K562 (cell line): ENCODE measurements around the gene HS3ST1.

Source experiments
- ELF2 ChIP-seq: fragments of 250-450 bp; sonication (Bioruptor Pico); IDR thresholded peaks from 2 replicates; pipeline ENCODE4 v1.5.0; 2021; ENCODE audit warnings: mild to moderate bottlenecking
- GATA2 ChIP-seq: sonication (generic); formaldehyde crosslinking; IDR thresholded peaks from 2 replicates; pipeline ENCODE4 v1.4.0; 2020; ENCODE audit warnings: mild to moderate bottlenecking, missing genetic modification reagents
- POLR2AphosphoS5 ChIP-seq: IDR thresholded peaks from 2 replicates; pipeline ENCODE4 v1.6.1; 2011; ENCODE audit warnings: mild to moderate bottlenecking, low read depth, low read length, moderate library complexity; ENCODE audit not compliant: control insufficient read depth, insufficient read depth
- SMC3 ChIP-seq: conservative IDR thresholded peaks from 2 replicates; pipeline ENCODE4 v1.6.1; 2011; ENCODE audit warnings: low read depth, low read length, improper control_type of control experiment; ENCODE audit not compliant: insufficient read depth
- ZC3H4 ChIP-seq: sonication (generic); formaldehyde crosslinking; IDR thresholded peaks from 2 replicates; pipeline ENCODE4 v1.9.0; 2021; ENCODE audit warnings: missing genetic modification reagents, borderline replicate concordance
- ZNF274 ChIP-seq: IDR thresholded peaks from 2 replicates; pipeline ENCODE4 v1.6.1; 2011; ENCODE audit warnings: low read depth, mild to moderate bottlenecking, low read length, moderate library complexity, borderline replicate concordance
- TF ChIP-seq, protein P1 (sequence below): sonication (generic); formaldehyde crosslinking; IDR thresholded peaks from 2 replicates; pipeline ENCODE4 v1.8.0; 2023; ENCODE audit warnings: mild to moderate bottlenecking, missing genetic modification reagents
- TF ChIP-seq, protein P2 (sequence below): fragments of 250-450 bp; sonication (Bioruptor Pico); IDR thresholded peaks from 2 replicates; pipeline ENCODE4 v1.5.0; 2022; ENCODE audit warnings: mild to moderate bottlenecking
- TF ChIP-seq, protein P3 (sequence below): sonication (generic); formaldehyde crosslinking; IDR thresholded peaks from 2 replicates; pipeline ENCODE4 v1.8.1; 2023; ENCODE audit warnings: mild to moderate bottlenecking, missing genetic modification reagents
- TF ChIP-seq, protein P4 (sequence below), 3 experiments: IDR thresholded peaks in 2 of 3; conservative IDR thresholded peaks in 1 of 3; 2 replicates each; pipeline ENCODE4 v1.5.1; 2011 to 2012; ENCODE audit warnings: low read length in 3 of 3, mild to moderate bottlenecking in 3 of 3, control low read depth in 2 of 3, improper control_type of control experiment in 1 of 3, inconsistent platforms in 1 of 3, low read depth in 1 of 3, mixed read lengths in 1 of 3, moderate library complexity in 1 of 3; ENCODE audit not compliant: insufficient read depth in 2 of 3

DNA sequence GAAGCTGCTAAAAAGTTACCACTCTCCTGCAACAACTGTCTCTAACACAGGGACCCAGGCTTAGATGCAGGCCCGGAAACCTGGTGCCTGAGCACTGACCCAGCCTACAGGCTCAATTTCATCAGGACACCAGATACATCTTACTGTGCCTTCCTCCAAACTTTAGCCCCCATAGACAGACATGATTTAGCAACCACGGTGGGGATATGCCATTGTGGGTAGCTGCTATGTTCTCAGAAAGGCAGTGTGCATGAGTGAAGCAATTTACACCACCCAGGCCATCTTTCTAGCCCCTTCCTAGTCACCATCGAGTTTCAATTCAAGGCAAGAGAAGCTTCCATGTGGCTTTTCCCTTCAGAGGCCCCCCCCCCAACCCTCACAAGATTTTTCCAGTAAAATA lies 2.7 kb downstream of the HS3ST1 start:
- TF ChIP-seq ZC3H4 (no peak), SMC3 (no peak), GATA2 (CRISPR knock-in tag) (no peak), ELF2 (no peak), POLR2AphosphoS5 (no peak), ZNF274 (no peak)
- TF ChIP-seq, protein P1, sequence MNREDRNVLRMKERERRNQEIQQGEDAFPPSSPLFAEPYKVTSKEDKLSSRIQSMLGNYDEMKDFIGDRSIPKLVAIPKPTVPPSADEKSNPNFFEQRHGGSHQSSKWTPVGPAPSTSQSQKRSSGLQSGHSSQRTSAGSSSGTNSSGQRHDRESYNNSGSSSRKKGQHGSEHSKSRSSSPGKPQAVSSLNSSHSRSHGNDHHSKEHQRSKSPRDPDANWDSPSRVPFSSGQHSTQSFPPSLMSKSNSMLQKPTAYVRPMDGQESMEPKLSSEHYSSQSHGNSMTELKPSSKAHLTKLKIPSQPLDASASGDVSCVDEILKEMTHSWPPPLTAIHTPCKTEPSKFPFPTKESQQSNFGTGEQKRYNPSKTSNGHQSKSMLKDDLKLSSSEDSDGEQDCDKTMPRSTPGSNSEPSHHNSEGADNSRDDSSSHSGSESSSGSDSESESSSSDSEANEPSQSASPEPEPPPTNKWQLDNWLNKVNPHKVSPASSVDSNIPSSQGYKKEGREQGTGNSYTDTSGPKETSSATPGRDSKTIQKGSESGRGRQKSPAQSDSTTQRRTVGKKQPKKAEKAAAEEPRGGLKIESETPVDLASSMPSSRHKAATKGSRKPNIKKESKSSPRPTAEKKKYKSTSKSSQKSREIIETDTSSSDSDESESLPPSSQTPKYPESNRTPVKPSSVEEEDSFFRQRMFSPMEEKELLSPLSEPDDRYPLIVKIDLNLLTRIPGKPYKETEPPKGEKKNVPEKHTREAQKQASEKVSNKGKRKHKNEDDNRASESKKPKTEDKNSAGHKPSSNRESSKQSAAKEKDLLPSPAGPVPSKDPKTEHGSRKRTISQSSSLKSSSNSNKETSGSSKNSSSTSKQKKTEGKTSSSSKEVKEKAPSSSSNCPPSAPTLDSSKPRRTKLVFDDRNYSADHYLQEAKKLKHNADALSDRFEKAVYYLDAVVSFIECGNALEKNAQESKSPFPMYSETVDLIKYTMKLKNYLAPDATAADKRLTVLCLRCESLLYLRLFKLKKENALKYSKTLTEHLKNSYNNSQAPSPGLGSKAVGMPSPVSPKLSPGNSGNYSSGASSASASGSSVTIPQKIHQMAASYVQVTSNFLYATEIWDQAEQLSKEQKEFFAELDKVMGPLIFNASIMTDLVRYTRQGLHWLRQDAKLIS (CRISPR knock-in tag): no peak
- TF ChIP-seq, protein P2, sequence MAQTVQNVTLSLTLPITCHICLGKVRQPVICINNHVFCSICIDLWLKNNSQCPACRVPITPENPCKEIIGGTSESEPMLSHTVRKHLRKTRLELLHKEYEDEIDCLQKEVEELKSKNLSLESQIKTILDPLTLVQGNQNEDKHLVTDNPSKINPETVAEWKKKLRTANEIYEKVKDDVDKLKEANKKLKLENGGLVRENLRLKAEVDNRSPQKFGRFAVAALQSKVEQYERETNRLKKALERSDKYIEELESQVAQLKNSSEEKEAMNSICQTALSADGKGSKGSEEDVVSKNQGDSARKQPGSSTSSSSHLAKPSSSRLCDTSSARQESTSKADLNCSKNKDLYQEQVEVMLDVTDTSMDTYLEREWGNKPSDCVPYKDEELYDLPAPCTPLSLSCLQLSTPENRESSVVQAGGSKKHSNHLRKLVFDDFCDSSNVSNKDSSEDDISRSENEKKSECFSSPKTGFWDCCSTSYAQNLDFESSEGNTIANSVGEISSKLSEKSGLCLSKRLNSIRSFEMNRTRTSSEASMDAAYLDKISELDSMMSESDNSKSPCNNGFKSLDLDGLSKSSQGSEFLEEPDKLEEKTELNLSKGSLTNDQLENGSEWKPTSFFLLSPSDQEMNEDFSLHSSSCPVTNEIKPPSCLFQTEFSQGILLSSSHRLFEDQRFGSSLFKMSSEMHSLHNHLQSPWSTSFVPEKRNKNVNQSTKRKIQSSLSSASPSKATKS (CRISPR knock-in tag): no peak
- TF ChIP-seq, protein P3, sequence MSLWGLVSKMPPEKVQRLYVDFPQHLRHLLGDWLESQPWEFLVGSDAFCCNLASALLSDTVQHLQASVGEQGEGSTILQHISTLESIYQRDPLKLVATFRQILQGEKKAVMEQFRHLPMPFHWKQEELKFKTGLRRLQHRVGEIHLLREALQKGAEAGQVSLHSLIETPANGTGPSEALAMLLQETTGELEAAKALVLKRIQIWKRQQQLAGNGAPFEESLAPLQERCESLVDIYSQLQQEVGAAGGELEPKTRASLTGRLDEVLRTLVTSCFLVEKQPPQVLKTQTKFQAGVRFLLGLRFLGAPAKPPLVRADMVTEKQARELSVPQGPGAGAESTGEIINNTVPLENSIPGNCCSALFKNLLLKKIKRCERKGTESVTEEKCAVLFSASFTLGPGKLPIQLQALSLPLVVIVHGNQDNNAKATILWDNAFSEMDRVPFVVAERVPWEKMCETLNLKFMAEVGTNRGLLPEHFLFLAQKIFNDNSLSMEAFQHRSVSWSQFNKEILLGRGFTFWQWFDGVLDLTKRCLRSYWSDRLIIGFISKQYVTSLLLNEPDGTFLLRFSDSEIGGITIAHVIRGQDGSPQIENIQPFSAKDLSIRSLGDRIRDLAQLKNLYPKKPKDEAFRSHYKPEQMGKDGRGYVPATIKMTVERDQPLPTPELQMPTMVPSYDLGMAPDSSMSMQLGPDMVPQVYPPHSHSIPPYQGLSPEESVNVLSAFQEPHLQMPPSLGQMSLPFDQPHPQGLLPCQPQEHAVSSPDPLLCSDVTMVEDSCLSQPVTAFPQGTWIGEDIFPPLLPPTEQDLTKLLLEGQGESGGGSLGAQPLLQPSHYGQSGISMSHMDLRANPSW (CRISPR knock-in tag): no peak
- TF ChIP-seq, protein P4, sequence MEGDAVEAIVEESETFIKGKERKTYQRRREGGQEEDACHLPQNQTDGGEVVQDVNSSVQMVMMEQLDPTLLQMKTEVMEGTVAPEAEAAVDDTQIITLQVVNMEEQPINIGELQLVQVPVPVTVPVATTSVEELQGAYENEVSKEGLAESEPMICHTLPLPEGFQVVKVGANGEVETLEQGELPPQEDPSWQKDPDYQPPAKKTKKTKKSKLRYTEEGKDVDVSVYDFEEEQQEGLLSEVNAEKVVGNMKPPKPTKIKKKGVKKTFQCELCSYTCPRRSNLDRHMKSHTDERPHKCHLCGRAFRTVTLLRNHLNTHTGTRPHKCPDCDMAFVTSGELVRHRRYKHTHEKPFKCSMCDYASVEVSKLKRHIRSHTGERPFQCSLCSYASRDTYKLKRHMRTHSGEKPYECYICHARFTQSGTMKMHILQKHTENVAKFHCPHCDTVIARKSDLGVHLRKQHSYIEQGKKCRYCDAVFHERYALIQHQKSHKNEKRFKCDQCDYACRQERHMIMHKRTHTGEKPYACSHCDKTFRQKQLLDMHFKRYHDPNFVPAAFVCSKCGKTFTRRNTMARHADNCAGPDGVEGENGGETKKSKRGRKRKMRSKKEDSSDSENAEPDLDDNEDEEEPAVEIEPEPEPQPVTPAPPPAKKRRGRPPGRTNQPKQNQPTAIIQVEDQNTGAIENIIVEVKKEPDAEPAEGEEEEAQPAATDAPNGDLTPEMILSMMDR (IDR thresholded peaks at IDR 0.05 in 2 of 3, conservative IDR thresholded peaks at IDR 0.05 in 1 of 3; ENCODE audit: insufficient read depth in 2 of 3, low read depth in 1 of 3, low read length in 3 of 3): no peak
